Common myeloid progenitor, CD34-positive (primary cell): ENCODE data around the gene HPS5.

Experiments
- CTCF ChIA-PET: fragments of 350-600 bp; sonication (Branson Sonifier 250); formaldehyde crosslinking; loops from one replicate; lab custom pipeline; 2021; ENCODE audit warnings: antibody characterized with exemption; lab: Charles Lee
- POLR2A ChIA-PET: fragments of 350-600 bp; sonication (Branson Sonifier 250); formaldehyde crosslinking; loops from one replicate; lab custom pipeline; 2021; ENCODE audit warnings: antibody characterized with exemption; lab: Charles Lee
- DNase-seq, 3 donors: peaks; one replicate each; pipeline versions ENCODE4 v3.0.0 to v3.0.0-alpha.2; 2013
- H3K27ac ChIP-seq, 2 experiments: 1 replicate in 1 of 2; 2 replicates in 1 of 2; pipeline ENCODE4 v1.7.0; 2013; ENCODE audit warnings: inconsistent platforms in 2 of 2, low read length in 2 of 2, mild to moderate bottlenecking in 2 of 2, low read depth in 1 of 2, moderate library complexity in 1 of 2; ENCODE audit not compliant: severe bottlenecking in 2 of 2, insufficient read depth in 1 of 2, poor library complexity in 1 of 2
- H3K27me3 ChIP-seq, 5 experiments: replicated peaks in 2 of 5; 1 replicate in 3 of 5; 2 replicates in 2 of 5; pipeline versions ENCODE4 v1.6.1 to v1.7.0; 2013; ENCODE audit warnings: low read length in 4 of 5, mild to moderate bottlenecking in 2 of 5, moderate library complexity in 2 of 5, inconsistent platforms in 1 of 5; ENCODE audit not compliant: insufficient read depth in 5 of 5, control insufficient read depth in 4 of 5
- H3K36me3 ChIP-seq, 4 experiments: 1 replicate in 2 of 4; 2 replicates in 2 of 4; pipeline versions ENCODE4 v1.6.1 to v1.7.0; 2013; ENCODE audit warnings: low read length in 3 of 4, control low read depth in 1 of 4, mild to moderate bottlenecking in 1 of 4; ENCODE audit not compliant: control insufficient read depth in 4 of 4, insufficient read depth in 4 of 4
- H3K4me1 ChIP-seq, 4 experiments: 1 replicate in 3 of 4; 2 replicates in 1 of 4; pipeline versions ENCODE4 v1.6.1 to v1.7.1; 2013; ENCODE audit warnings: low read length in 3 of 4, mild to moderate bottlenecking in 3 of 4, control low read depth in 1 of 4, inconsistent platforms in 1 of 4, moderate library complexity in 1 of 4; ENCODE audit not compliant: control insufficient read depth in 4 of 4, insufficient read depth in 4 of 4; ENCODE audit errors: control extremely low read depth in 1 of 4
- H3K4me3 ChIP-seq, 7 experiments: 1 replicate in 4 of 7; 2 replicates in 3 of 7; pipeline versions ENCODE4 v1.5.1 to v1.7.0; 2013; ENCODE audit warnings: mild to moderate bottlenecking in 7 of 7, low read length in 6 of 7, moderate library complexity in 6 of 7, inconsistent platforms in 2 of 7, low read depth in 2 of 7, control low read depth in 1 of 7; ENCODE audit not compliant: insufficient read depth in 4 of 7, control insufficient read depth in 1 of 7; ENCODE audit errors: extremely low read depth in 1 of 7
- H3K9me3 ChIP-seq, 5 experiments: 1 replicate in 4 of 5; 2 replicates in 1 of 5; pipeline versions ENCODE4 v1.6.1 to v1.7.1; 2013; ENCODE audit warnings: low read length in 4 of 5, mild to moderate bottlenecking in 2 of 5, inconsistent platforms in 1 of 5, low read depth in 1 of 5, moderate library complexity in 1 of 5; ENCODE audit not compliant: control insufficient read depth in 4 of 5, insufficient read depth in 2 of 5; ENCODE audit errors: control extremely low read depth in 1 of 5
- WGBS: methylation state at CpG from one replicate; pipeline ENCODE4 v1.1.5; 2013; ENCODE audit not compliant: insufficient coverage; 5-methylcytosine and 5-hydroxymethylcytosine counted together

HPS5 gene

GRCh38 chr11:18322818-18323570 is 1.1 kb upstream of the HPS5 start:
- 21% methylated on average over 11 of the region's 18 CpGs for WGBS
- no peaks in the 10 kb centered on the region for H3K9me3 ChIP-seq
- ChIA-PET CTCF (interaction anchor here (0.6 to 1.7 kb wide), 3 partner anchors 28 to 86 kb away, joined by 3 read pairs; partner anchors contain the start of gene LDHA), POLR2A (interaction anchor here (0.9 to 1.8 kb wide), 2 partner anchors 23 to 203 kb away, joined by 3 to 14 read pairs; partner anchors contain the start of gene TSG101)
- no peaks in the 10 kb centered on the region for H3K27me3 ChIP-seq
- DNase-seq = no peak
- peaks cover 21 to 42% (median 32%) of the 10 kb centered on the region in 4 experiments for H3K4me1 ChIP-seq
- peak overlapping the region; percentile 70 to 93 (median 86) for H3K4me3 ChIP-seq
- peak overlapping the region; percentile 98 to 99 for H3K27ac ChIP-seq
- peaks cover 0 to 21% (median 8%) of the 10 kb centered on the region in 4 experiments for H3K36me3 ChIP-seq

GRCh38 chr11:18321578-18321968 is 367 bp downstream of the HPS5 start:
- Histone ChIP-seq H3K9me3 (no peaks in the 10 kb centered on the region), H3K4me3 (peak overlapping the region; percentile 70 to 93 (median 86)), H3K4me1 (peaks cover 21 to 42% (median 32%) of the 10 kb centered on the region in 4 experiments), H3K27me3 (no peaks in the 10 kb centered on the region), H3K27ac (peak overlapping the region; percentile 98 to 99), H3K36me3 (peaks cover 0 to 13% (median 6%) of the 10 kb centered on the region in 4 experiments)
- peak in 1 of 3 donors; percentile 59 for DNase-seq
- ChIA-PET CTCF (interaction anchor here (0.6 to 1.7 kb wide), 6 partner anchors 9 to 87 kb away, joined by 3 to 5 read pairs (median 3); no protein-coding TSS in a partner anchor), POLR2A (interaction anchor here (0.5 to 1.8 kb wide), 5 partner anchors 62 to 206 kb away, joined by 3 to 14 read pairs (median 5); partner anchors contain the start of genes LDHA and TSG101)
- WGBS = 0% methylated on average over 1 of the region's 4 CpGs

GRCh38 chr11:18320617-18321016 is 1.3 kb downstream of the HPS5 start:
- Histone ChIP-seq H3K27me3 (no peaks in the 10 kb centered on the region), H3K36me3 (peaks cover 0 to 13% (median 5%) of the 10 kb centered on the region in 4 experiments), H3K4me1 (peaks cover 21 to 42% (median 32%) of the 10 kb centered on the region in 4 experiments), H3K9me3 (no peaks in the 10 kb centered on the region), H3K4me3 (peak overlapping the region in 4 of 7 experiments; percentile 82 to 93 (median 86)), H3K27ac (peak overlapping the region in 1 of 2 experiments; percentile 99)
- CTCF ChIA-PET = interaction anchor here (0.7 to 1.0 kb wide), 4 partner anchors 10 to 15 kb away, joined by 3 to 4 read pairs (median 4); no protein-coding TSS in a partner anchor
- no peak for DNase-seq
- POLR2A ChIA-PET = interaction anchor here (1.6 kb wide), 1 partner anchor 75 kb away, joined by 5 read pairs; no protein-coding TSS in a partner anchor

GRCh38 chr11:18319914-18320313 is 2.0 kb downstream of the HPS5 start:
- Histone ChIP-seq H3K27ac (peak overlapping the region in 1 of 2 experiments; percentile 17), H3K27me3 (no peaks in the 10 kb centered on the region), H3K36me3 (peaks cover 0 to 13% (median 7%) of the 10 kb centered on the region in 4 experiments), H3K9me3 (no peaks in the 10 kb centered on the region), H3K4me3 (no peak overlapping the region), H3K4me1 (peaks cover 21 to 39% (median 31%) of the 10 kb centered on the region in 4 experiments)
- WGBS = 100% methylated on average over 2 of the region's 3 CpGs
- ChIA-PET CTCF (interaction anchor here (0.7 to 0.9 kb wide), 2 partner anchors 10 to 12 kb away, joined by 3 to 4 read pairs; no protein-coding TSS in a partner anchor), POLR2A (no interaction called here)
- no peak for DNase-seq

- Histone ChIP-seq H3K27ac (no peak overlapping the region), H3K27me3 (no peaks in the 10 kb centered on the region), H3K4me1 (peaks cover 2 to 17% (median 11%) of the 10 kb centered on the region in 4 experiments), H3K4me3 (no peak overlapping the region), H3K36me3 (peaks cover 0 to 13% (median 8%) of the 10 kb centered on the region in 4 experiments), H3K9me3 (no peaks in the 10 kb centered on the region)
- ChIA-PET POLR2A (no interaction called here), CTCF (no interaction called here)
- DNase-seq = no peak
- WGBS = 100% methylated on average over 4 of the region's 4 CpGs
Observed at GRCh38 chr11:18317551-18317950, 4.4 kb downstream of the HPS5 start.

GRCh38 chr11:18315893-18316292 is 6.0 kb downstream of the HPS5 start:
- no peak for DNase-seq
- CTCF ChIA-PET = interaction anchor here (0.8 to 1.0 kb wide), 2 partner anchors 9 to 16 kb away, joined by 3 to 4 read pairs; no protein-coding TSS in a partner anchor
- H3K4me1 ChIP-seq = peaks cover 0 to 18% (median 7%) of the 10 kb centered on the region in 4 experiments
- POLR2A ChIA-PET = no interaction called here
- no peak overlapping the region for H3K4me3 ChIP-seq
- no peaks in the 10 kb centered on the region for H3K9me3 ChIP-seq
- H3K36me3 ChIP-seq = peaks cover 2 to 22% (median 10%) of the 10 kb centered on the region in 4 experiments
- no peaks in the 10 kb centered on the region for H3K27me3 ChIP-seq
- WGBS = 100% methylated on average over 1 of the region's 2 CpGs
- H3K27ac ChIP-seq = no peak overlapping the region
